Loucy (cell line): Measurements from ENCODE around the gene TRPM8.

Source experiments
- EZH2phosphoT487 ChIP-seq: fragments of 200-600 bp; IDR thresholded peaks from 2 replicates; pipeline ENCODE4 v1.6.1; 2018; ENCODE audit warnings: antibody characterized with exemption, mild to moderate bottlenecking, moderate library complexity, borderline replicate concordance
- TF ChIP-seq, protein P1 (sequence below): fragments of 200-600 bp; sonication (generic); conservative IDR thresholded peaks from 2 replicates; pipeline ENCODE4 v1.5.1; 2014; ENCODE audit warnings: mild to moderate bottlenecking, antibody characterized with exemption, low read length

DNA sequence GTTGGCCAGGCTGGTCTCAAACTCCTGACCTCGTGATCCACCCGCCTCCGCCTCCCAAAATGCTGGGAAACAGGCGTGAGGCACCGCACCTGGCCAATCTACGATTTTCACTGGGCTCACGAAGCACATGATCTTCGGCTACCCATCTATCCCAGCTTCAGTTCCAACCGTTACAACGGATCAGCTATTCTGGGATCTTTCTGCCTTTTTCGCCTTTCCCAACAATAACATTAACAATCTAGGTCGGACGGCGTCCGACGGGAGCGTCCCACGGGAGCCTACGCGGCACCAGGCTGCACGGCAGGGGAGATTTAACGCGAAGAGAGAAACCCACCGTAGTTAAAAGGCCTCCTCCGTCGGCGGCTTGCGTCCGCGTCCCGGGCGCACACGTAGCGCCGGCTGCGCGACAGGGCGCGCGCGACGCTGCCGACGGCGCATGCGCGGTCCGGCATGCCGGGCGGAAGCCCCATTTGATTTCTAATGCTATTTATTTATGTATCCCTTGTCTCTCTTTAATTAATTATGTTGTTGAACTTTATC lies 49.1 kb upstream of the TRPM8 start, which contains the start of gene MSL3B:
- TF ChIP-seq, protein P1, sequence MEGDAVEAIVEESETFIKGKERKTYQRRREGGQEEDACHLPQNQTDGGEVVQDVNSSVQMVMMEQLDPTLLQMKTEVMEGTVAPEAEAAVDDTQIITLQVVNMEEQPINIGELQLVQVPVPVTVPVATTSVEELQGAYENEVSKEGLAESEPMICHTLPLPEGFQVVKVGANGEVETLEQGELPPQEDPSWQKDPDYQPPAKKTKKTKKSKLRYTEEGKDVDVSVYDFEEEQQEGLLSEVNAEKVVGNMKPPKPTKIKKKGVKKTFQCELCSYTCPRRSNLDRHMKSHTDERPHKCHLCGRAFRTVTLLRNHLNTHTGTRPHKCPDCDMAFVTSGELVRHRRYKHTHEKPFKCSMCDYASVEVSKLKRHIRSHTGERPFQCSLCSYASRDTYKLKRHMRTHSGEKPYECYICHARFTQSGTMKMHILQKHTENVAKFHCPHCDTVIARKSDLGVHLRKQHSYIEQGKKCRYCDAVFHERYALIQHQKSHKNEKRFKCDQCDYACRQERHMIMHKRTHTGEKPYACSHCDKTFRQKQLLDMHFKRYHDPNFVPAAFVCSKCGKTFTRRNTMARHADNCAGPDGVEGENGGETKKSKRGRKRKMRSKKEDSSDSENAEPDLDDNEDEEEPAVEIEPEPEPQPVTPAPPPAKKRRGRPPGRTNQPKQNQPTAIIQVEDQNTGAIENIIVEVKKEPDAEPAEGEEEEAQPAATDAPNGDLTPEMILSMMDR = no peak
- no peak for TF ChIP-seq EZH2phosphoT487
